SK-N-SH (cell line): ENCODE measurements around the gene NFIX. TPM values are rescaled to one million over a fixed set of nuclear protein-coding genes. Genes with fewer than 3 reads are reported as not detected.

Experiments used
- EP300 ChIP-seq, 2 experiments: IDR thresholded peaks; 2 replicates each; pipeline versions ENCODE4 v1.4.0 to v1.6.1; 2012; ENCODE audit warnings: borderline replicate concordance in 1 of 2, low read depth in 1 of 2, low read length in 1 of 2
- FOXJ3 ChIP-seq: sonication (generic); formaldehyde crosslinking; IDR thresholded peaks from 2 replicates; pipeline ENCODE4 v1.5.1; 2020; ENCODE audit warnings: mild to moderate bottlenecking, missing genetic modification reagents
- GABPA ChIP-seq: IDR thresholded peaks from 2 replicates; pipeline ENCODE4 v1.4.0; 2012; ENCODE audit warnings: low read depth, mild to moderate bottlenecking
- MEF2A ChIP-seq: IDR thresholded peaks from 2 replicates; pipeline ENCODE4 v1.4.0; 2012; ENCODE audit warnings: low read depth, borderline replicate concordance
- MXI1 ChIP-seq: IDR thresholded peaks from 2 replicates; pipeline ENCODE4 v1.6.1; 2012; ENCODE audit warnings: mild to moderate bottlenecking, low read depth, low read length, improper control_type of control experiment
- NRF1 ChIP-seq: IDR thresholded peaks from 2 replicates; pipeline ENCODE4 v1.6.1; 2012; ENCODE audit warnings: low read depth, mild to moderate bottlenecking, low read length
- POLR2AphosphoS5 ChIP-seq: IDR thresholded peaks from 2 replicates; pipeline ENCODE4 v1.6.1; 2012; ENCODE audit warnings: low read depth, low read length
- RCOR1 ChIP-seq: fragments of 150-350 bp; IDR thresholded peaks from 2 replicates; pipeline ENCODE4 v1.6.1; 2017; ENCODE audit warnings: antibody characterized with exemption, low read length
- RFX5 ChIP-seq: IDR thresholded peaks from 2 replicates; pipeline ENCODE4 v1.6.1; 2012; ENCODE audit warnings: mild to moderate bottlenecking, improper control_type of control experiment, low read length
- RXRA ChIP-seq: IDR thresholded peaks from 2 replicates; pipeline ENCODE4 v1.4.0; 2012; ENCODE audit warnings: low read depth, mild to moderate bottlenecking, borderline replicate concordance
- SIN3A ChIP-seq: IDR thresholded peaks from 2 replicates; pipeline ENCODE4 v1.6.1; 2012; ENCODE audit warnings: low read depth, mild to moderate bottlenecking, low read length, moderate library complexity, borderline replicate concordance
- TAF1 ChIP-seq: IDR thresholded peaks from 2 replicates; pipeline ENCODE4 v1.6.1; 2012; ENCODE audit warnings: low read depth, mild to moderate bottlenecking, low read length, moderate library complexity, borderline replicate concordance
- TEAD4 ChIP-seq: IDR thresholded peaks from 2 replicates; pipeline ENCODE4 v1.4.0; 2012; ENCODE audit warnings: mild to moderate bottlenecking, borderline replicate concordance; ENCODE audit not compliant: insufficient read depth
- YY1 ChIP-seq: IDR thresholded peaks from 2 replicates; pipeline ENCODE4 v1.4.0; 2012; ENCODE audit warnings: low read depth, mild to moderate bottlenecking
- polyA plus RNA-seq, 3 experiments: library from polyadenylated mRNA; depleted of rRNA; stranded (reverse); fragments of >200 nt; gene quantifications; 2 replicates each; pipeline ENCODE4 v1.2.3, GENCODE V29; 2012
- TF ChIP-seq, protein P1 (sequence below): IDR thresholded peaks from 2 replicates; pipeline ENCODE4 v1.6.1; 2012; ENCODE audit warnings: mild to moderate bottlenecking, low read depth, low read length, moderate library complexity
- TF ChIP-seq, protein P2 (sequence below): IDR thresholded peaks from 2 replicates; pipeline ENCODE4 v1.4.0; 2012; ENCODE audit warnings: low read depth, borderline replicate concordance
- TF ChIP-seq, protein P3 (sequence below): fragments of 200-600 bp; sonication (generic); IDR thresholded peaks from 2 replicates; pipeline ENCODE4 v1.6.1; 2017; ENCODE audit warnings: antibody characterized with exemption, mild to moderate bottlenecking, moderate library complexity
- TF ChIP-seq, protein P4 (sequence below): IDR thresholded peaks from 2 replicates; pipeline ENCODE4 v1.4.0; 2012; ENCODE audit warnings: low read depth, borderline replicate concordance

NFIX gene
- polyA plus RNA-seq, 1 of the 3 experiments (the other 2 are of a cell fraction): 14.8 TPM

DNA sequence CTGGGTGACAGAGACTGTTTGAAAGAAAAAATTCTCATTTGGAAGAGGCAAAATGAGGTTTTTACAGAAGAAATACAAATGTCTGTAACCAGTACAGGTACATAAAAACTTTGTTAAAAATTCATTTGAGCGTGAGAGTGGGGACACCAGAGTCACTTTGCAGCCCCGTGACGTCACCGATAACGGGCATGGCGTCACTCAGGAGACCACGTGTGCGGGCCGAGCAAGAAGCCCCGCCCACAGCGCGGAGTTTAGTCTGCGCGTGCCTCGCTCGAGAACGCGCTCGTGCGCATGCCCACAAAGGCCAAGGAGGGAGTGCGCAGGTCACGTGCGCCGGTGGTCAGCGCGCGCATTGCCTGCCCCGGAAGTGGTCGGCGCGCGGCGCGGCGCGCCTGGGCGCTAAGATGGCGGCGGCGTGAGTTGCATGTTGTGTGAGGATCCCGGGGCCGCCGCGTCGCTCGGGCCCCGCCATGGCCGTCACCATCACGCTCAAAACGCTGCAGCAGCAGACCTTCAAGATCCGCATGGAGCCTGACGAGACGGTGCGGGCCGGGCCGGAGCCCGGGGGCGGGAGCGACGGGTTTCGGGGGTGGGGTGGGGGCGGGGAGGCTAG, 49.7 kb upstream of the NFIX start, which contains the start of gene RAD23A (continued):
- peak; percentile 53; the same call in 1 of the 2 replicates for TF ChIP-seq RCOR1
- TF ChIP-seq, protein P1, sequence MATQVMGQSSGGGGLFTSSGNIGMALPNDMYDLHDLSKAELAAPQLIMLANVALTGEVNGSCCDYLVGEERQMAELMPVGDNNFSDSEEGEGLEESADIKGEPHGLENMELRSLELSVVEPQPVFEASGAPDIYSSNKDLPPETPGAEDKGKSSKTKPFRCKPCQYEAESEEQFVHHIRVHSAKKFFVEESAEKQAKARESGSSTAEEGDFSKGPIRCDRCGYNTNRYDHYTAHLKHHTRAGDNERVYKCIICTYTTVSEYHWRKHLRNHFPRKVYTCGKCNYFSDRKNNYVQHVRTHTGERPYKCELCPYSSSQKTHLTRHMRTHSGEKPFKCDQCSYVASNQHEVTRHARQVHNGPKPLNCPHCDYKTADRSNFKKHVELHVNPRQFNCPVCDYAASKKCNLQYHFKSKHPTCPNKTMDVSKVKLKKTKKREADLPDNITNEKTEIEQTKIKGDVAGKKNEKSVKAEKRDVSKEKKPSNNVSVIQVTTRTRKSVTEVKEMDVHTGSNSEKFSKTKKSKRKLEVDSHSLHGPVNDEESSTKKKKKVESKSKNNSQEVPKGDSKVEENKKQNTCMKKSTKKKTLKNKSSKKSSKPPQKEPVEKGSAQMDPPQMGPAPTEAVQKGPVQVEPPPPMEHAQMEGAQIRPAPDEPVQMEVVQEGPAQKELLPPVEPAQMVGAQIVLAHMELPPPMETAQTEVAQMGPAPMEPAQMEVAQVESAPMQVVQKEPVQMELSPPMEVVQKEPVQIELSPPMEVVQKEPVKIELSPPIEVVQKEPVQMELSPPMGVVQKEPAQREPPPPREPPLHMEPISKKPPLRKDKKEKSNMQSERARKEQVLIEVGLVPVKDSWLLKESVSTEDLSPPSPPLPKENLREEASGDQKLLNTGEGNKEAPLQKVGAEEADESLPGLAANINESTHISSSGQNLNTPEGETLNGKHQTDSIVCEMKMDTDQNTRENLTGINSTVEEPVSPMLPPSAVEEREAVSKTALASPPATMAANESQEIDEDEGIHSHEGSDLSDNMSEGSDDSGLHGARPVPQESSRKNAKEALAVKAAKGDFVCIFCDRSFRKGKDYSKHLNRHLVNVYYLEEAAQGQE: no peak
- peak; percentile 98 for TF ChIP-seq NRF1
- no peak for TF ChIP-seq RXRA
- peak; percentile 83 for TF ChIP-seq GABPA
- TF ChIP-seq SIN3A: peak; percentile 87; the same call in 1 of the 2 replicates
- TF ChIP-seq RFX5: no peak
- TF ChIP-seq, protein P2, sequence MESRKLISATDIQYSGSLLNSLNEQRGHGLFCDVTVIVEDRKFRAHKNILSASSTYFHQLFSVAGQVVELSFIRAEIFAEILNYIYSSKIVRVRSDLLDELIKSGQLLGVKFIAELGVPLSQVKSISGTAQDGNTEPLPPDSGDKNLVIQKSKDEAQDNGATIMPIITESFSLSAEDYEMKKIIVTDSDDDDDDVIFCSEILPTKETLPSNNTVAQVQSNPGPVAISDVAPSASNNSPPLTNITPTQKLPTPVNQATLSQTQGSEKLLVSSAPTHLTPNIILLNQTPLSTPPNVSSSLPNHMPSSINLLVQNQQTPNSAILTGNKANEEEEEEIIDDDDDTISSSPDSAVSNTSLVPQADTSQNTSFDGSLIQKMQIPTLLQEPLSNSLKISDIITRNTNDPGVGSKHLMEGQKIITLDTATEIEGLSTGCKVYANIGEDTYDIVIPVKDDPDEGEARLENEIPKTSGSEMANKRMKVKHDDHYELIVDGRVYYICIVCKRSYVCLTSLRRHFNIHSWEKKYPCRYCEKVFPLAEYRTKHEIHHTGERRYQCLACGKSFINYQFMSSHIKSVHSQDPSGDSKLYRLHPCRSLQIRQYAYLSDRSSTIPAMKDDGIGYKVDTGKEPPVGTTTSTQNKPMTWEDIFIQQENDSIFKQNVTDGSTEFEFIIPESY: no peak; the same call in 1 of the 2 replicates
- no peak for TF ChIP-seq EP300 (IDR thresholded peaks at IDR 0.05; ENCODE audit: borderline replicate concordance in 1 of 2, low read depth in 1 of 2, low read length in 1 of 2)
- TF ChIP-seq, protein P3, sequence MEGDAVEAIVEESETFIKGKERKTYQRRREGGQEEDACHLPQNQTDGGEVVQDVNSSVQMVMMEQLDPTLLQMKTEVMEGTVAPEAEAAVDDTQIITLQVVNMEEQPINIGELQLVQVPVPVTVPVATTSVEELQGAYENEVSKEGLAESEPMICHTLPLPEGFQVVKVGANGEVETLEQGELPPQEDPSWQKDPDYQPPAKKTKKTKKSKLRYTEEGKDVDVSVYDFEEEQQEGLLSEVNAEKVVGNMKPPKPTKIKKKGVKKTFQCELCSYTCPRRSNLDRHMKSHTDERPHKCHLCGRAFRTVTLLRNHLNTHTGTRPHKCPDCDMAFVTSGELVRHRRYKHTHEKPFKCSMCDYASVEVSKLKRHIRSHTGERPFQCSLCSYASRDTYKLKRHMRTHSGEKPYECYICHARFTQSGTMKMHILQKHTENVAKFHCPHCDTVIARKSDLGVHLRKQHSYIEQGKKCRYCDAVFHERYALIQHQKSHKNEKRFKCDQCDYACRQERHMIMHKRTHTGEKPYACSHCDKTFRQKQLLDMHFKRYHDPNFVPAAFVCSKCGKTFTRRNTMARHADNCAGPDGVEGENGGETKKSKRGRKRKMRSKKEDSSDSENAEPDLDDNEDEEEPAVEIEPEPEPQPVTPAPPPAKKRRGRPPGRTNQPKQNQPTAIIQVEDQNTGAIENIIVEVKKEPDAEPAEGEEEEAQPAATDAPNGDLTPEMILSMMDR: no peak
- TF ChIP-seq TEAD4: no peak
- TF ChIP-seq MXI1: peak; percentile 77
- TF ChIP-seq, protein P4, sequence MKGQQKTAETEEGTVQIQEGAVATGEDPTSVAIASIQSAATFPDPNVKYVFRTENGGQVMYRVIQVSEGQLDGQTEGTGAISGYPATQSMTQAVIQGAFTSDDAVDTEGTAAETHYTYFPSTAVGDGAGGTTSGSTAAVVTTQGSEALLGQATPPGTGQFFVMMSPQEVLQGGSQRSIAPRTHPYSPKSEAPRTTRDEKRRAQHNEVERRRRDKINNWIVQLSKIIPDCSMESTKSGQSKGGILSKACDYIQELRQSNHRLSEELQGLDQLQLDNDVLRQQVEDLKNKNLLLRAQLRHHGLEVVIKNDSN: peak; percentile 97
- no peak for TF ChIP-seq MEF2A
- TF ChIP-seq FOXJ3 (CRISPR knock-in tag): peak; percentile 38; the same call in 1 of the 2 replicates
- peak; percentile 94 for TF ChIP-seq POLR2AphosphoS5
- TF ChIP-seq TAF1: peak; percentile 97
- peak; percentile 94 for TF ChIP-seq YY1
